GM12873 (cell line): Measurements from ENCODE around the gene MREG.

Experiments used
- CTCF ChIP-seq: IDR thresholded peaks from 2 replicates; pipeline ENCODE4 v1.5.1; 2012; ENCODE audit warnings: low read depth, mild to moderate bottlenecking, moderate library complexity, low read length, control low read depth; ENCODE audit not compliant: insufficient read depth; ENCODE audit errors: missing control alignments

The MREG gene

GRCh38 chr2:215899141-215900074, 113.9 kb downstream of the MREG start:
- no peak for TF ChIP-seq CTCF

GRCh38 chr2:215898363-215898762, 115.0 kb downstream of the MREG start:
- TF ChIP-seq CTCF, result no peak

GRCh38 chr2:215896921-215897320, 116.4 kb downstream of the MREG start:
- TF ChIP-seq CTCF, result no peak

GRCh38 chr2:215895330-215895729, 118.0 kb downstream of the MREG start:
- TF ChIP-seq CTCF, result no peak
